GM13976 (cell line): ENCODE results near the gene MSL2.
"Not testable (repeated sequence)": the region's sequence is repeated elsewhere in the genome, so short reads cannot be mapped to it uniquely, and the experiment has no call there.

Experiments
- DNase-seq: peaks from one replicate; pipeline ENCODE4 v3.0.0; 2012; ENCODE audit warnings: low spot score
- in situ Hi-C: fragments of 300-500 bp; cut with MboI; formaldehyde crosslinking; loops from one replicate; pipeline ENCODE4 v1.12.0; 2022; ENCODE audit warnings: low sequenced_read_pairs, mixed read lengths, inconsistent platforms; ENCODE audit not compliant: unreplicated experiment
- TF ChIP-seq, protein P1 (sequence below): IDR thresholded peaks from 2 replicates; pipeline ENCODE4 v1.5.1; 2012; ENCODE audit warnings: borderline replicate concordance, mild to moderate bottlenecking; ENCODE audit not compliant: insufficient read depth; ENCODE audit errors: extremely low read depth, missing control alignments, control extremely low read depth

Gene MSL2

DNA sequence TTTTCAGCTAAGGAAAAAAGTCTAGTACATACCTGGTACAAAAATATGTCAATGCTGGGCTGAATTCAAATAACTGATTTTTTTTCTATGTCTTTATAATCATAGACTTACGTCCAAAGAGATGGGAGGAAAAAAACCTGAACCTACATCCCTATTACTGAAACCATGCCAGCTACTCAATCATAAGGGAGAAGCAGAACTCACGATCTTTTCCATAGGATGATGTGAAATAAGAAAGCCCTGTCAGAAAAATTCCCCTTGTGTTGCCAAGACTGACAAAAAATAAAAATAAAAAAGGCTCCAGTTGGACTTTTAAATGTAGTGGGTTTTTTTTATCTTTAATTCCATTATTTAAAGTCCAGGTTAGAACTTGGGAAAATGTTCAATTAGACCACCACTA is 3.3 kb downstream of the MSL2 start:
- in situ Hi-C loops, result no loop called here
- TF ChIP-seq, protein P1, sequence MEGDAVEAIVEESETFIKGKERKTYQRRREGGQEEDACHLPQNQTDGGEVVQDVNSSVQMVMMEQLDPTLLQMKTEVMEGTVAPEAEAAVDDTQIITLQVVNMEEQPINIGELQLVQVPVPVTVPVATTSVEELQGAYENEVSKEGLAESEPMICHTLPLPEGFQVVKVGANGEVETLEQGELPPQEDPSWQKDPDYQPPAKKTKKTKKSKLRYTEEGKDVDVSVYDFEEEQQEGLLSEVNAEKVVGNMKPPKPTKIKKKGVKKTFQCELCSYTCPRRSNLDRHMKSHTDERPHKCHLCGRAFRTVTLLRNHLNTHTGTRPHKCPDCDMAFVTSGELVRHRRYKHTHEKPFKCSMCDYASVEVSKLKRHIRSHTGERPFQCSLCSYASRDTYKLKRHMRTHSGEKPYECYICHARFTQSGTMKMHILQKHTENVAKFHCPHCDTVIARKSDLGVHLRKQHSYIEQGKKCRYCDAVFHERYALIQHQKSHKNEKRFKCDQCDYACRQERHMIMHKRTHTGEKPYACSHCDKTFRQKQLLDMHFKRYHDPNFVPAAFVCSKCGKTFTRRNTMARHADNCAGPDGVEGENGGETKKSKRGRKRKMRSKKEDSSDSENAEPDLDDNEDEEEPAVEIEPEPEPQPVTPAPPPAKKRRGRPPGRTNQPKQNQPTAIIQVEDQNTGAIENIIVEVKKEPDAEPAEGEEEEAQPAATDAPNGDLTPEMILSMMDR, result no peak
- no peak for DNase-seq

DNA sequence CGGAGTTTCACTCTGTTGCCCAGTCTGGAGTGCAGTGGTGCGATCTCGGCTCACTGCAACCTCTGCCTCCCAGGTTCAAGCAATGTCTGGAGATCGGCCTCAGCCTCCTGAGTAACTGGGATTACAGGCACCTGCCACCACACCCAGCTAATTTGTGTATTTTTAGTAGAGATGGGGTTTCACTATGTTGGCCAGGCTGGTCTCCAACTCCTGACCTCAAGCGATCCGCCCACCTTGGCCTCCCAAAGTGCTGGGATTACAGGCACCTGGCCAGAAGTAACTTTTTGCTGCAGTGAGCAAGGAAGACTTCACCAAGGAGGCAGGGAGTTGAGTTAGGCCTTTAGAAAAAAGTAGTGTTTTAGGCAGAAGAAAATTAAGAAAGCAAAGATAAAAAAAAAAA is 3.9 kb downstream of the MSL2 start:
- in situ Hi-C loops, DNase-seq: not testable (repeated sequence)

DNA sequence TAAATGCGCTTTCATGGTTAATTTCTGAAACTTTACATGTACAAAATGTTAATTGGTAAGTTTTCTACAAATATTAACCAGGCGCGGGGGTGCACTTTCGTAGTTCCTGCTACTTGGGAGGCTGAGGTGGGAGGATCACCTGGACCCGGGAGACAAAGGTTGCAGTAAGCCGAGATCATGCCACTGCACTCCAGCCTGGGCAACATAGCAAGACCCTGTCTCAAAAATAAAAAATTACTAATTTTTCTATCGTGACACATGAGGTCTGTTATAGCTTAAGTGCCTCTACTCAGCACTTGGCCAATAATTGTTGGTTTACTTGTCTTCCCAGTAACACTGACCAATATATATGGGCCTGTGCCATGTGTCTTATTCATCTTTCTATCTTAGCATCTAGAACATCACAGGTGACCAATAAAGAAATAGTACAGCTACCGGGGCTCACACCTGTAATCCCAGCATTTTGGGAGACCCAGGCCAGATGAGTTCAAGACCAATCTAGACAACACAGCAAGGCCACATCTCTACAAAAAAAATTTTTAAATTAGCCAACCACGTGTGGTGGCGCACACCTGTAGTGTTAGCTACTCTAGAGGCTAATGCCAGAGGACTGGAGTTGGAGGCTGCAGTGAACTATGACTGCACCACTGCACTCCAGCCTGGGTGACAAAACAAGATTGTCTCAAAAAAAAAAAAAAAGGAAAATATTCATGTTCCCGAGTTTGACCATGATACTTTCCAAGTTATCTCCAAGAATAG is 6.1 kb downstream of the MSL2 start:
- in situ Hi-C loops, result no loop called here
- TF ChIP-seq, protein P1, result no peak
- no peak for DNase-seq

DNA sequence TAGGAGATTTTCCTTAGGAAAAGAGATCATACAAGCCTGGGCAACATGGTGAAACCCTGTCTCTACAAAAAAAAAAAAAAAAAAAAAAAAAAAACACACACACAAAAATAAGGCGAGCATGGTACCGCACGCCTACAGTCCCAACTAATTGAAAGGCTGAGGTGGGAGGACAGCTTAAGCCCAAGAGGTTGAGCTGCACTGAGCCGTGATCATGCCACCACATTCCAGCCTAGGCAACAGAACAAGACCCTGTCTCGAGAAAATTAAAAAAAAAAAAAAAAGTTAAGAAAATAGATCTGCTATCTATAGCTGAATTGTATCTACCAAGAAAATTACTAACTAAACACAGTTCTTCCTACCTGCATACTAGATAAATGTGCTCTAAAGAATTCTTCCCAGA is 7.1 kb downstream of the MSL2 start:
- in situ Hi-C loops, result no loop called here
- TF ChIP-seq, protein P1, result no peak
- no peak for DNase-seq

DNA sequence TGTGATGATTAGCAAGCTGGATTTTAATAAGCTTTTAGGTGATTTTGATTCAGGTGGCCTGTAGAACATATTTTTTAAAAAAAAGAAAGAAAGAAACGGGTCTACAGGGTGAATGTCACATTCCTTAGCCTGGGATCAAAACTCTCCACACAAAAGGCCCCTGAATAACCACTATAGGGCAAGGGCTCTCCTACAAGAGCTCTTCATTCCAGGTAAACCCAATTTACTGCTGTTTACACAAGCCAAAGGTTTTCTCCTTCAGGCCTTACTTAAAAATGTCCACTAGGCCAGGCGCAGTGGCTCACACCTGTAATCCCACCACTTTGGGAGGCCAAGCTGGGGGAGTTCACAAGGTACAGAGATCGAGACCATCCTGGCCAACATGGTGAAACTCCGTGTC is 8.3 kb downstream of the MSL2 start:
- TF ChIP-seq, protein P1, result no peak
- no peak for DNase-seq
- in situ Hi-C loops, result no loop called here

DNA sequence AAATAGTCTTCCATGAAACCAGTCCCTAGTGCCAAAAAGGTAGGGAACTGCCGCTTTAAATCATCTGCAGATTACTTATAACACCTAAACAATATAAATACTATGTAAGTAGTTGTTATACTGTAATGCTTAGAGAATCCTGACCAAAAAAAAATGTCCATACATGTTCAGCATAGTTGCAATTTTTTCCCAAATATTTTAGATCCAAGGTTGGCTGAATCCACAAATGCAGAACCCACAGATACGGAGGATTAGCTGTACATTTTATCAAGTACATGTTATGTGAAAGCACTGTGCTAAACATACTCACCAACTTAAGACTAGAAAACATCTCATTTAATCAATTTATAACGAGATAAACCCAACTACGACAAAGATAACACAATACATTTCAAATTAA is 9.3 kb downstream of the MSL2 start:
- TF ChIP-seq, protein P1, result no peak
- no peak for DNase-seq
- in situ Hi-C loops, result no loop called here

DNA sequence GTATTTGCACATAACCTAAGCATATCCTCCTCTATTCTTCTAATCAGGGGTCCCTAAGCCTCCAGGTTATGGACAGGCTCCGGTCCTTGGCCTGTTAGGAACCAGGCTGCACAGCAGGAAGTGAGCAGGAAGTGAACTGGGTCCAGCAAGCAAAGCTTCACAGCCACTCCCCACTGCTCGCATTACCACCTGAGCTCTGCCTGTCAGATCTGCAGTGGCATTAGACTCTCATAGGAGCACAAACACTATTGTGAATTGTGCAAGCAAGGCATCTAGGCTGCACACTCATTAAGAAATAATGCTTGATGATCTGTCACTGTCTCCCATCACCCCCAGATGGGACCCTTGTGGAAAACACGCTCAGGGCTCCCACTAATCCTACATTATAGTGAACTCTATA is 9.8 kb downstream of the MSL2 start:
- TF ChIP-seq, protein P1, result no peak
- in situ Hi-C loops, result no loop called here
- DNase-seq, result no peak
